Measurements from ENCODE around the gene EGFR.

The EGFR gene

DNA sequence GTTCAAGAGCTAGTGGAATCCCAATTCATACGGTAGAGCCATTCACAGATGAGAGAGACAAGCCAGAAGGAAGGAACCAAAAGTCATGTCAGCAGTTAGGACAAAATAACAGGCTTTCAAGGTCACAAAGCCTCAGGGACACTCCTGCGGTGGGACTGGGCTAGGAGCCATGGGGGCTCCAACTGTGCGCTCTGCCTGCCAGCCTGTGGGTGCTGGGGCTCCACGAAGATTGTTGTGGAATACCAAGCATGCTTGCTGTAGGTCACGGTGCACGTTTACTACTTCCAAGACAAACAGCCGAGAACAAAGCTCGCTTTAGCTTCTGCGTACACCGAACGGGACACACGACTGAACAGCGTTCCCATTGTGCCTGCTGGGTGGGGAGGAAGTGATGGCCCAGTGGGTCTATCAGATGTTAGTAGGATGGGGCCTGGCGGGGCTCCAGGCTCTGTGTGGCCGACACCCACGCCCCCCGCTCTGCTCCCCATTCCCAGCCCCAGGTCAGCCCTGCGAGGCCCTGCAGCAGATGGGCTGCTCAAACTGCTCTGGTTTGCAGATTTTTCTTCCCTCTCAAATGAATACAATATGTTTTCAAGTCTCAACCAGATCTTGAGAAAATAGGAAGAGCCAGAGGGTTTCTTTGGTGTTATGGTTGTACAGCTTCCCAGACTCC is 158.9 kb downstream of the EGFR start:
- no peak for DNase-seq

GRCh38 chr7:55178292-55178862 is 159.6 kb downstream of the EGFR start:
- no peak for DNase-seq

DNA sequence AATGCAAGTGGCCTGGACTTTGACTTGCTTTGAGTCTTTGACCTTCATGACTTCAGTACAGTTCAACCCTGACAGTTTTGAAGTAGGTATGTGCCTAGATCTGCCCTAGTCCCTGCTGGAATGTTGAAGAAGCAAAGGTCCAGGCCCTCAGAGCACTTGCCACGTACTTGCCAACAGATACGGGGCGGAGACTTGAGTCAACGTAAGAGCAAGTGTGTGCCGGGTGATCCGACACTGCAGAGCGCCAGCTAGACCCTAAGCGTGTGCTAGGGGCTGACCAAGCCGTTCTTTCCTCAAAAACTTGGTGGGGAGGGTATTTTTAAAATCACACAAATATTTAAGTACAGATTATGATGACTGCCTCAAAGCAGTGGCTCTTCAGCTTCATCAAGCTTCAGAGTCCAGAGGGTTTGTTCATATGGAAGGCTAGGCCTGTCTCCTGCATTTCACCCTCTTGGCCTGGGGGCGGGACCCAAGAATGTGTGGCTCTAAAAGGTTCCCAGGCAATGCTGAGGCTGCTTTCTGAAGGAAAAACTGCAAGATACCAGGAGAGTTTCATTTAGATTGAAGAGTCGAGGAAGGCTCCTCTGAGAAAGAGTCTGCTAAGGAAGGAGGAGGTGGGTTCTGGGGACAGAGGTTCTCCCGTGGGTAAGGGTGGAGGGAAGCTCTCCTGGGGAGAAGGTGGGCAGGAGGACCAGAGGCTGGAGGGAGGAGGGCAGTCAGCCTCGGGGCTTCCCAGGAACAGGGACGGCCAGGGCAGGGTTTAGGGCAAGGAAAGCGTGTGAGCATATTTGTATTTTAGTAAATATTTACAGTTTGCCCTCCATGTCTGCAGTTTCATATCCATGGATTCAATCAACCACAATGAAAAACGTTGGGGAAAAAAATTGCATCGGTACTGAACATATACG is 160.3 kb downstream of the EGFR start:
- no peak for DNase-seq

DNA sequence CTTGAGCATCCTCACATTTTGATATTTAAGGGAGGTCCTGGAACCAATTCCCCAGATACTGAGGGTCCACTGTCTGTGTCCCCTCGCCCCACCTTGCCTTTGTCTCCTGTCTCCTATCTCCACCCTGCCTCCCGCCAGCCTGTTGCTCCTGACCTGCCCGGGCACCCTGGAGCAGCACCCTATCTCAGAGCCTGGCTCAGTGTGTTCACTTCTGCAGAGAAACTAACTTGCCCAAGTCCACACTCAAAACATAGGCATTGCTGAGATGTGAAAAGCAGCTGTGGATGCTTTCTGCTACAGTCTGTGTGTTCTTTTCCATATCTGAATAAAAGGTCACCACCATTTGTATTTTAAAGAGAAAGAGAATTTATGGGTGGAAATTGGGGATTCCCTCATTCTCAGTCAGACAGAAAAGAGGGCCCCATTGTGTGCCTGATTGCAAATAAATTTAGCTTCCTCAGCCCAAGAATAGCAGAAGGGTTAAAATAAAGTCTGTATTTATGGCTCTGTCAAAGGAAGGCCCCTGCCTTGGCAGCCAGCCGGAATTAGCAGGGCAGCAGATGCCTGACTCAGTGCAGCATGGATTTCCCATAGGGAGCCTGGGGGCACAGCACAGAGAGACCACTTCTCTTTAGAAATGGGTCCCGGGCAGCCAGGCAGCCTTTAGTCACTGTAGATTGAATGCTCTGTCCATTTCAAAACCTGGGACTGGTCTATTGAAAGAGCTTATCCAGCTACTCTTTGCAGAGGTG is 161.3 kb downstream of the EGFR start:
- DNase-seq: no peak

DNA sequence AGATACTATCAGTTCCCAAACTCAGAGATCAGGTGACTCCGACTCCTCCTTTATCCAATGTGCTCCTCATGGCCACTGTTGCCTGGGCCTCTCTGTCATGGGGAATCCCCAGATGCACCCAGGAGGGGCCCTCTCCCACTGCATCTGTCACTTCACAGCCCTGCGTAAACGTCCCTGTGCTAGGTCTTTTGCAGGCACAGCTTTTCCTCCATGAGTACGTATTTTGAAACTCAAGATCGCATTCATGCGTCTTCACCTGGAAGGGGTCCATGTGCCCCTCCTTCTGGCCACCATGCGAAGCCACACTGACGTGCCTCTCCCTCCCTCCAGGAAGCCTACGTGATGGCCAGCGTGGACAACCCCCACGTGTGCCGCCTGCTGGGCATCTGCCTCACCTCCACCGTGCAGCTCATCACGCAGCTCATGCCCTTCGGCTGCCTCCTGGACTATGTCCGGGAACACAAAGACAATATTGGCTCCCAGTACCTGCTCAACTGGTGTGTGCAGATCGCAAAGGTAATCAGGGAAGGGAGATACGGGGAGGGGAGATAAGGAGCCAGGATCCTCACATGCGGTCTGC is 162.2 kb downstream of the EGFR start:
- no peak for DNase-seq

DNA sequence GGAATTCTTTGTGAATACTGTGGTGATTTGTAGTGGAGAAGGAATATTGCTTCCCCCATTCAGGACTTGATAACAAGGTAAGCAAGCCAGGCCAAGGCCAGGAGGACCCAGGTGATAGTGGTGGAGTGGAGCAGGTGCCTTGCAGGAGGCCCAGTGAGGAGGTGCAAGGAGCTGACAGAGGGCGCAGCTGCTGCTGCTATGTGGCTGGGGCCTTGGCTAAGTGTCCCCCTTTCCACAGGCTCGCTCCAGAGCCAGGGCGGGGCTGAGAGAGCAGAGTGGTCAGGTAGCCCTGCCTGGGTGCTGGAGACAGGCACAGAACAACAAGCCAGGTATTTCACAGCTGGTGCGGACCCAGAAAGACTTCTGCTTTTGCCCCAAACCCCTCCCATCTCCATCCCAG is 162.9 kb downstream of the EGFR start:
- DNase-seq: no peak

- DNase-seq: no peak
These were observed 165.1 kb downstream of the EGFR start for GRCh38 chr7:55183897-55184296.

- DNase-seq: no peak
These were observed 166.5 kb downstream of the EGFR start for GRCh38 chr7:55185321-55185802.

DNA sequence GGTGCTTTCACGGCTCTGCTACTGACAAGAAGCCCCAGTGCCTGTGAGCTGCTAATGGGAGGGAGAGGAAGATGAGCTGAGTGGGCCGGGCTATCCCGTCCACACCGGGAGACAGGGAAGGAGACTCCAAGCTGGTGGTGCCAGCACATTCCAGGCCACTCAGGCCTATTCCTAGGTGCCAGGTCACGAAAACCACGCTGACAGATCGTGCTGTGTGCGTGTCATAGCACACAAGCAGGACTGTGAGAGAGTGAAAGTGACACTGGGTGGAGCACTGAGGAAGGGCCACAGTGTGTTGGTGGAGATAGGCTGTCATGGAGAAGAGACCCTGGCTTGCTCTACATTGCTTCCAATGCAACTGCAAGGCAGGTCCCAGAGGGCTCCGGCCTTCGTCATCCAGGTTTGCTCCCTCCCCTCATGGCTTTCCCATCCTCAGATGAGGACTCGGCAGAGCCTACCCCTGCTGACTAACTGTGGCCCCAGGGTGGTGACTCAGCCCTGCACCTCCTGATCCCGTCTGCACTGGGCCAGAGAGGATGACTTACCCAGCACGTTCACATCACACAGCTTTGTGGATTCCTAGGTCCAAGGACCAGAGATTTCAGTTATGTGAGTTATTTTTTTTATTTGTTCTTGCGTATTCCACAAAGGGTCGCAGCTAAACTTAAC is 167.3 kb downstream of the EGFR start:
- DNase-seq: no peak

DNA sequence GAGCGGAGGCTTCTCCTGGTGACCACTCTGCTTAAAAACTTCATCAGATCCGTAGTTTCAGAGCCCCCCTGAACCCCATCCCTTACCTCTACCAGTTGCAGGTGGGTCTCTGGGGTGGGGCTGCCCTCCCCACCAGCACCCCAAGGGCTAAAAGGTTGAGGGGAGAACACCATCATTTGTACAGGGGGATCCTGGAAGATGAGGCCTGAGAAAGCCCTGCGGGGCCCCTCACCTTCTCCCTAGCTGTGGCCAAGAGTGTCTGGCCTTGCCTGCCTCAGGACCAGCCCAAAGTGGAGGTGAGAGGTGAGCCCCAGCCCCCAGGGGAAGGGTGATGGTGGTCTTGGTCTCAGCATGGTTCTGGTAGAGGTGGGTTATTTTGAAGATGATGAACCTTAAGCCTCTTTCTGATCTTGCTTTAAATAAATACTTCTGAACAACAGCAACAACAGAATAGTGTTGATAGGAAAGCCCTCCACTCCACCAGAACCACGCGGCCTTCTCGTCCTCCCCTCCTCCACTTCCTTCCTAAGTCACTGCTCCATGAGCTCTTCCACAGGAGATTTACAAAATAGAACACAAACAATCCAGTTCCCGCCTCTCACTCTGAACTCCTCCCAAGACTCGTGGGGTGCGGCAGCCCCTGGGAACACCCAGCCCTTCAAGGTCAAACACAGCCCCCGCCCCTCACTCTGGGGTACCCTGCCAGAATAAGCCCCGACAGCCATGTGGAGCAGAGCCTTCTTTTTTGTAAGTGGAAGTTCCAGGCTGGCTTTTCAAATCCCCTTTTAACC is 169.1 kb downstream of the EGFR start:
- DNase-seq: no peak

DNA sequence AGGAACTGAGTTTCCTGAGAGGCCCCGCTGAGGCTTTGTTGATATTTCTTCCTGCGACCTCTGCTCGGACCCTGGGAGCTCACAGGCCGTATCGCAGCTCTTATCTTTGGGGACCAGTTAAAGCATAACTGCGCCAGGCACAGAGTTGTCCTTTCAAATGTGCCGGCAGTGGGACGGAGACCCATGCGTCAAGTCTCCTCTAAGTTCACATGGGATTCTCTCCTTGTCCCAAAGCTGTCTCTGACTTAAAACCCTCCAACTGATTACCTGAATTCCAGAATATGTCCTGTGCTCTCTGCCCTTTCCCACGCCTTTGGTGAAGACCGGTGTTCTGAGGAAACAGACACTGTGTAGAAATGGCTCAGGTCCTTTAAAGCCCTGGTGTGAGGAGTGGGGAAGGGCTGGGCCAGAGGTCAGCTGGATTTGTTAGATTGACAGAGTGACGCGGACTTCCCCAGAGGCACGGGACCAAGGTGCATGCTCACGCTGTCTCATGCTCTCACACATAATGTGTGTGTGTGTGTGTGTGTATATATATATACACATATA is 169.8 kb downstream of the EGFR start:
- no peak for DNase-seq

GRCh38 chr7:55189146-55189766 is 170.4 kb downstream of the EGFR start:
- no peak for DNase-seq

GRCh38 chr7:55189878-55190436 is 171.1 kb downstream of the EGFR start:
- DNase-seq: no peak

- DNase-seq: no peak
These were observed 171.8 kb downstream of the EGFR start for GRCh38 chr7:55190511-55191160.

- DNase-seq: no peak
These were observed 172.5 kb downstream of the EGFR start for GRCh38 chr7:55191161-55191925.

- no peak for DNase-seq
These were observed 173.3 kb downstream of the EGFR start for GRCh38 chr7:55191926-55192692.

DNA sequence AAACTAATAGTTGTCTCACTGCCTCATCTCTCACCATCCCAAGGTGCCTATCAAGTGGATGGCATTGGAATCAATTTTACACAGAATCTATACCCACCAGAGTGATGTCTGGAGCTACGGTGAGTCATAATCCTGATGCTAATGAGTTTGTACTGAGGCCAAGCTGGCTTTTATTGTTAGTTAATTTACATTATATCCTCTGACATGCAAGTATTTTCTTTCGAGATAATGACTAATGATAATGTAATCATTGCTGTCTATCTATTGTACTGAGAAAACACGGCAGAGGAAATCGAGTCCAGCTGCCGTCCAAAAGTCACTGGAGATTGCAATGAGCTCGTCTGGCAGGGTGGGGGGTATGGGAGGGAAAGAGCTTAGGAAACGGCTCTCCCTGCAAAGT is 173.9 kb downstream of the EGFR start:
- DNase-seq: no peak

GRCh38 chr7:55193245-55193644 is 174.4 kb downstream of the EGFR start:
- no peak for DNase-seq
